SK-N-SH (cell line): Measurements from ENCODE around the gene SPTBN1. TPM values are rescaled to one million over a fixed set of nuclear protein-coding genes. Genes with fewer than 3 reads are reported as not detected.

Source experiments
- CTCF ChIA-PET: fragments of 300-600, 350-600 bp; formaldehyde crosslinking; extraction: SDS; loops from one replicate; lab custom pipeline; 2021; lab: Yijun Ruan, JAX
- POLR2A ChIA-PET: fragments of 350-600 bp; sonication (Branson Sonifier 250); formaldehyde crosslinking; extraction: SDS; loops from one replicate; lab custom pipeline; 2020; ENCODE audit warnings: antibody characterized with exemption, inconsistent platforms; lab: Yijun Ruan, JAX
- DNase-seq: peaks from one replicate; pipeline ENCODE4 v3.0.0; 2012
- H2AFZ ChIP-seq: fragments of 200-600 bp; sonication (generic); 2 replicates; pipeline ENCODE4 v1.8.1; 2016; ENCODE audit warnings: antibody characterized with exemption, mild to moderate bottlenecking, low read depth
- H3F3A ChIP-seq: fragments of 200-600 bp; sonication (generic); replicated peaks from 2 replicates; pipeline ENCODE3; 2016; ENCODE audit warnings: antibody characterized with exemption, mild to moderate bottlenecking; ENCODE audit not compliant: insufficient read depth
- H3K27ac ChIP-seq, 2 experiments: fragments of 200-500 bp in 1 of 2; fragments of 200-600 bp in 1 of 2; sonication (Bioruptor generic) in 1 of 2; sonication (generic), shearing (Covaris generic) in 1 of 2; 2 replicates each; pipeline versions ENCODE4 v1.5.1 to v1.6.1; 2014 to 2016; ENCODE audit warnings: low read depth in 2 of 2, inconsistent platforms in 1 of 2, low read length in 1 of 2, mild to moderate bottlenecking in 1 of 2, mixed read lengths in 1 of 2
- H3K27me3 ChIP-seq: fragments of 200-600 bp; sonication (generic), shearing (Covaris generic); 2 replicates; pipeline ENCODE4 v1.6.1; 2016; ENCODE audit warnings: mixed run types; ENCODE audit not compliant: insufficient read depth
- H3K36me3 ChIP-seq, 2 experiments: fragments of 200-500 bp in 1 of 2; fragments of 200-600 bp in 1 of 2; sonication (Bioruptor generic) in 1 of 2; sonication (generic) in 1 of 2; replicated peaks in 1 of 2; 2 replicates each; pipeline versions ENCODE3 to v1.5.1; 2014 to 2016; ENCODE audit warnings: low read length in 1 of 2, mild to moderate bottlenecking in 1 of 2; ENCODE audit not compliant: insufficient read depth in 2 of 2, control insufficient read depth in 1 of 2
- H3K4me1 ChIP-seq, 2 experiments: fragments of 200-500 bp in 1 of 2; fragments of 200-600 bp in 1 of 2; sonication (Bioruptor generic) in 1 of 2; sonication (generic), shearing (Covaris generic) in 1 of 2; 2 replicates each; pipeline versions ENCODE4 v1.5.1 to v1.6.1; 2014 to 2016; ENCODE audit warnings: low read depth in 1 of 2, low read length in 1 of 2, mixed run types in 1 of 2; ENCODE audit not compliant: insufficient read depth in 2 of 2, control insufficient read depth in 1 of 2
- H3K4me2 ChIP-seq: fragments of 200-600 bp; sonication (generic), shearing (Covaris generic); 2 replicates; pipeline ENCODE4 v1.6.1; 2017; ENCODE audit warnings: mixed run types
- H3K4me3 ChIP-seq, 2 experiments: fragments of 200-500 bp in 1 of 2; fragments of 200-600 bp in 1 of 2; sonication (Bioruptor generic) in 1 of 2; sonication (generic), shearing (Covaris generic) in 1 of 2; 2 replicates each; pipeline versions ENCODE4 v1.5.1 to v1.8.1; 2014 to 2016; ENCODE audit warnings: low read depth in 2 of 2, inconsistent platforms in 1 of 2, low read length in 1 of 2, mild to moderate bottlenecking in 1 of 2, mixed read lengths in 1 of 2, moderate library complexity in 1 of 2
- H3K79me2 ChIP-seq: fragments of 200-600 bp; sonication (generic); 2 replicates; pipeline ENCODE4 v1.8.1; 2017; ENCODE audit warnings: mild to moderate bottlenecking; ENCODE audit not compliant: insufficient read depth
- H3K9ac ChIP-seq: fragments of 200-600 bp; sonication (generic); 2 replicates; pipeline ENCODE4 v1.6.1; 2017; ENCODE audit warnings: mixed run types
- H3K9me2 ChIP-seq: fragments of 200-600 bp; sonication (generic); 2 replicates; pipeline ENCODE4 v1.6.1; 2017; ENCODE audit warnings: mixed run types
- H3K9me3 ChIP-seq: fragments of 200-600 bp; sonication (generic); 2 replicates; pipeline ENCODE4 v1.6.1; 2017; ENCODE audit warnings: mixed run types, mild to moderate bottlenecking, moderate library complexity
- H4K20me1 ChIP-seq: fragments of 200-600 bp; sonication (generic); 2 replicates; pipeline ENCODE4 v1.6.1; 2017; ENCODE audit warnings: mild to moderate bottlenecking, mixed run types; ENCODE audit not compliant: insufficient read depth
- CHD2 ChIP-seq: fragments of 150-350 bp; IDR thresholded peaks from 2 replicates; pipeline ENCODE4 v1.6.1; 2018; ENCODE audit warnings: low read length; ENCODE audit not compliant: partially characterized antibody
- ELF1 ChIP-seq: IDR thresholded peaks from 2 replicates; pipeline ENCODE4 v1.4.0; 2012
- EZH2phosphoT487 ChIP-seq: fragments of 200-600 bp; sonication (generic); IDR thresholded peaks from 2 replicates; pipeline ENCODE4 v1.6.1; 2017; ENCODE audit warnings: low read depth, mixed run types, mild to moderate bottlenecking, antibody characterized with exemption, moderate library complexity, borderline replicate concordance
- FOXJ3 ChIP-seq: sonication (generic); formaldehyde crosslinking; IDR thresholded peaks from 2 replicates; pipeline ENCODE4 v1.5.1; 2020; ENCODE audit warnings: mild to moderate bottlenecking, missing genetic modification reagents
- FOXM1 ChIP-seq: IDR thresholded peaks from 2 replicates; pipeline ENCODE4 v1.4.0; 2012; ENCODE audit warnings: low read depth, mild to moderate bottlenecking
- GABPA ChIP-seq: IDR thresholded peaks from 2 replicates; pipeline ENCODE4 v1.4.0; 2012; ENCODE audit warnings: low read depth, mild to moderate bottlenecking
- GATA2 ChIP-seq: sonication (generic); formaldehyde crosslinking; IDR thresholded peaks from 2 replicates; pipeline ENCODE4 v1.5.0; 2020; ENCODE audit warnings: mild to moderate bottlenecking, missing genetic modification reagents
- JUND ChIP-seq: IDR thresholded peaks from 2 replicates; pipeline ENCODE4 v1.4.0; 2012
- MXI1 ChIP-seq: IDR thresholded peaks from 2 replicates; pipeline ENCODE4 v1.6.1; 2012; ENCODE audit warnings: mild to moderate bottlenecking, low read depth, low read length, improper control_type of control experiment
- PBX3 ChIP-seq: IDR thresholded peaks from 2 replicates; pipeline ENCODE4; 2012
- POLR2AphosphoS5 ChIP-seq: IDR thresholded peaks from 2 replicates; pipeline ENCODE4 v1.6.1; 2012; ENCODE audit warnings: low read depth, low read length
- RCOR1 ChIP-seq: fragments of 150-350 bp; IDR thresholded peaks from 2 replicates; pipeline ENCODE4 v1.6.1; 2017; ENCODE audit warnings: antibody characterized with exemption, low read length
- SIN3A ChIP-seq: IDR thresholded peaks from 2 replicates; pipeline ENCODE4 v1.6.1; 2012; ENCODE audit warnings: low read depth, mild to moderate bottlenecking, low read length, moderate library complexity, borderline replicate concordance
- SMC3 ChIP-seq: IDR thresholded peaks from 2 replicates; pipeline ENCODE4 v1.6.1; 2012; ENCODE audit warnings: low read depth, low read length, improper control_type of control experiment
- TCF12 ChIP-seq: IDR thresholded peaks from 2 replicates; pipeline ENCODE4 v1.4.0; 2012
- USF1 ChIP-seq: IDR thresholded peaks from 2 replicates; pipeline ENCODE4 v1.4.0; 2012; ENCODE audit warnings: low read depth, borderline replicate concordance
- USF2 ChIP-seq: fragments of 150-350 bp; IDR thresholded peaks from 2 replicates; pipeline ENCODE4 v1.6.1; 2017; ENCODE audit warnings: antibody characterized with exemption, low read length, low read depth, borderline replicate concordance
- ZBTB33 ChIP-seq: IDR thresholded peaks from 2 replicates; pipeline ENCODE4 v1.4.0; 2012; ENCODE audit warnings: low read depth, borderline replicate concordance
- WGBS: methylation state at CpG from one replicate; pipeline ENCODE4 v1.1.6; 2017; ENCODE audit warnings: low lambda C conversion rate; 5-methylcytosine and 5-hydroxymethylcytosine counted together
- polyA plus RNA-seq, 3 experiments: library from polyadenylated mRNA; depleted of rRNA; stranded (reverse); fragments of >200 nt; gene quantifications; 2 replicates each; pipeline ENCODE4 v1.2.3, GENCODE V29; 2012

SPTBN1 gene
- polyA plus RNA-seq, 1 of the 3 experiments (the other 2 are of a cell fraction), result 29.1 TPM

GRCh38 chr2:54579682-54580620 lies 123.8 kb downstream of the SPTBN1 start:
- POLR2A ChIA-PET, result no interaction called here
- peaks cover 66% of the 10 kb centered on the region for H4K20me1 ChIP-seq

GRCh38 chr2:54581326-54582039 lies 125.4 kb downstream of the SPTBN1 start:
- peaks cover 35 to 42% of the 10 kb centered on the region in 2 experiments; a peak in 3 of 4 replicates for H3K4me1 ChIP-seq
- peak overlapping the region in 1 of 2 experiments; percentile 51; a peak in 1 of 4 replicates for H3K27ac ChIP-seq
- peaks cover 74% of the 10 kb centered on the region for H4K20me1 ChIP-seq
- H3K9me2 ChIP-seq, result no peaks in the 10 kb centered on the region
- ChIA-PET CTCF (interaction anchor here (0.5 to 1.5 kb wide), 3 partner anchors 28 to 373 kb away, joined by 3 to 5 read pairs (median 3); no protein-coding TSS in a partner anchor), POLR2A (no interaction called here)
- H3K9me3 ChIP-seq, result no peaks in the 10 kb centered on the region
- no peak for DNase-seq
- no peak overlapping the region for H3K9ac ChIP-seq
- H3K36me3 ChIP-seq, result peaks cover 2 to 9% of the 10 kb centered on the region in 2 experiments
- H3F3A ChIP-seq, result peaks cover 6% of the 10 kb centered on the region
- H2AFZ ChIP-seq, result no peak overlapping the region
- 84% methylated on average over 7 of the region's 7 CpGs for WGBS
- peaks cover 96% of the 10 kb centered on the region for H3K79me2 ChIP-seq
- no peak overlapping the region for H3K4me2 ChIP-seq
- H3K27me3 ChIP-seq, result no peaks in the 10 kb centered on the region
- H3K4me3 ChIP-seq, result no peak overlapping the region
- TF ChIP-seq FOXJ3 (CRISPR knock-in tag), result no peak
- TF ChIP-seq POLR2AphosphoS5, result no peak
- no peak for TF ChIP-seq RCOR1
- no peak for TF ChIP-seq SMC3
- no peak for TF ChIP-seq JUND
- no peak for TF ChIP-seq MXI1
- TF ChIP-seq FOXM1, result no peak
- TF ChIP-seq CHD2, result no peak
- TF ChIP-seq ZBTB33, result no peak
- no peak for TF ChIP-seq PBX3
- no peak for TF ChIP-seq ELF1
- no peak for TF ChIP-seq USF1

More at GRCh38 chr2:54579682-54580620, 123.8 kb downstream of the SPTBN1 start:
- WGBS, result 76% methylated on average over 6 of the region's 6 CpGs
- Histone ChIP-seq H3K9me2 (no peaks in the 10 kb centered on the region), H3K4me3 (no peak overlapping the region), H3K27ac (no peak overlapping the region), H3K79me2 (peaks cover 96% of the 10 kb centered on the region), H3K4me1 (peaks cover 26 to 29% of the 10 kb centered on the region in 2 experiments; a peak in 3 of 4 replicates), H2AFZ (no peak overlapping the region; the same call in 1 of the 2 replicates), H3K9ac (no peak overlapping the region), H3F3A (no peaks in the 10 kb centered on the region), H3K9me3 (no peaks in the 10 kb centered on the region), H3K27me3 (no peaks in the 10 kb centered on the region), H3K36me3 (peaks cover 4 to 9% of the 10 kb centered on the region in 2 experiments), H3K4me2 (no peak overlapping the region)
- DNase-seq, result no peak
- CTCF ChIA-PET, result interaction anchor here (1.1 to 1.5 kb wide), 5 partner anchors 26 to 403 kb away, joined by 3 to 5 read pairs (median 3); no protein-coding TSS in a partner anchor
- no peak for TF ChIP-seq GATA2 (CRISPR knock-in tag)
- no peak for TF ChIP-seq FOXJ3 (CRISPR knock-in tag)
- no peak for TF ChIP-seq SMC3
- TF ChIP-seq USF1, result no peak
- no peak for TF ChIP-seq JUND
- TF ChIP-seq USF2, result no peak
- TF ChIP-seq EZH2phosphoT487, result no peak
- no peak for TF ChIP-seq TCF12
- TF ChIP-seq SIN3A, result no peak
- no peak for TF ChIP-seq GABPA
- TF ChIP-seq POLR2AphosphoS5, result no peak
